Measurements from ENCODE around the gene NFATC1. TPM values are rescaled to one million over a fixed set of nuclear protein-coding genes. Genes with fewer than 3 reads are reported as not detected.
A peak's percentile ranks its signal among the peaks of the same experiment; 100 is the strongest.

The NFATC1 gene
- total and polyA plus RNA-seq, 2 donors from 2014 or later, result 4.3 to 17.2 TPM

- Histone ChIP-seq H3K9ac (ENCODE audit: low read length in 3 of 3) (no peak overlapping the region), H3K27me3 (ENCODE audit: control insufficient read depth, insufficient read depth, low read length) (no peaks in the 10 kb centered on the region), H3K27ac (ENCODE audit: low read depth in 2 of 2, low read length in 2 of 2) (no peak overlapping the region), H3K9me3 (ENCODE audit: control insufficient read depth in 2 of 3, insufficient read depth in 1 of 3, low read length in 3 of 3) (no peaks in the 10 kb centered on the region), H3K36me3 (ENCODE audit: control insufficient read depth in 2 of 3, insufficient read depth in 3 of 3, low read length in 3 of 3) (no peaks in the 10 kb centered on the region), H3K4me3 (ENCODE audit: low read length in 3 of 3) (no peak overlapping the region), H3K4me1 (ENCODE audit: control insufficient read depth in 2 of 3, insufficient read depth in 2 of 3, low read depth in 1 of 3, low read length in 3 of 3) (no peaks in the 10 kb centered on the region)
- intact Hi-C loops (cut with DNase I), result no loop called here
- TF ChIP-seq CTCF (IDR thresholded peaks at IDR 0.05; ENCODE audit: borderline replicate concordance, extremely low read depth, insufficient read depth), result no peak
- FAIRE-seq, result no peak
- DNase-seq, result peak in 3 of 5 donors; percentile 16 to 69 (median 59)
Observed at GRCh38 chr18:79547413-79548076, 151.8 kb downstream of the NFATC1 start.

DNA sequence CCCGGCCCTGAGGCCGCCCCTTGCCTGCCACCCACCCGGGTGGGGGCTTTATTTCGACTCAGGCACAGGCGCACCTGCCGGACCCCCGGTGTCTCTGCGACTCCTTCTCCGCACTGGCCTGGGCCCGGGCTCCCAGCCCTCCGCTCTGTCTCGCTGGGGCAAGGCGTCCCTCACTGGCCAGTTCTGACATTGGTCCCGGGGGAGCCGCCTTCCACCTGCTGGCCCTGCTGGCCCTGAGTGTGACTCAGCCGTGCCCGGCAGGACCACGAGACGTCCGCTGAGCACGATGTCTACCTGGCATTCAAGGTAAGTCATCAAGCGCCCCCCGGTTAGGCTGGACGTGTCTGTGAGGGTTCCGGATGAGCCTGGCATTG lies 152.3 kb downstream of the NFATC1 start:
- Histone ChIP-seq H3K4me1 (ENCODE audit: control insufficient read depth in 2 of 3, insufficient read depth in 2 of 3, low read depth in 1 of 3, low read length in 3 of 3) (no peaks in the 10 kb centered on the region), H3K27ac (ENCODE audit: low read depth in 2 of 2, low read length in 2 of 2) (no peak overlapping the region), H3K36me3 (ENCODE audit: control insufficient read depth in 2 of 3, insufficient read depth in 3 of 3, low read length in 3 of 3) (no peaks in the 10 kb centered on the region), H3K9me3 (ENCODE audit: control insufficient read depth in 2 of 3, insufficient read depth in 1 of 3, low read length in 3 of 3) (no peaks in the 10 kb centered on the region), H3K9ac (ENCODE audit: low read length in 3 of 3) (no peak overlapping the region), H3K27me3 (ENCODE audit: control insufficient read depth, insufficient read depth, low read length) (no peaks in the 10 kb centered on the region), H3K4me3 (ENCODE audit: low read length in 3 of 3) (no peak overlapping the region)
- no peak for TF ChIP-seq CTCF (IDR thresholded peaks at IDR 0.05; ENCODE audit: borderline replicate concordance, extremely low read depth, insufficient read depth)
- no peak for FAIRE-seq
- intact Hi-C loops (cut with DNase I), result no loop called here
- DNase-seq, result peak in 2 of 5 donors; percentile 40 to 58

DNA sequence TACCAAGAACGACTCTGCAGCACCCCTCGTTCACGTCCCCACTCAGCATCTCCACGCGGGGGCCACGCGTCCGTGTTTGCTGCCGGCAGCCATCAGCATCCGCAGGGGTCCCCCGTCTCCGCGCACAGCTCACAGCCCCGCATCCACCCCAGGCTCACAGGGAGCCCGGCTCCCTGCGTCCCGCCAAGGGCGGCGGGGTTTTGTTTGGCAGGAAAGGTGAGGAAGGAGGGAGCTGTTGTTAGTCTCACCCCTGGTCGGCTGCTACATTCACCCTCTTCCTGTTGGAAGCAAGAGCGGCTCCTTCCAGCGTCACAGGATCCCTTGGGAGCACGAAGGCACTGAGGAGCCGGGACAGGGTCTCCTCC lies 152.9 kb downstream of the NFATC1 start:
- no peaks in the 10 kb centered on the region for H3K9me3 ChIP-seq (ENCODE audit: control insufficient read depth in 2 of 3, insufficient read depth in 1 of 3, low read length in 3 of 3)
- no peak overlapping the region for H3K27ac ChIP-seq (ENCODE audit: low read depth in 2 of 2, low read length in 2 of 2)
- TF ChIP-seq CTCF (IDR thresholded peaks at IDR 0.05; ENCODE audit: borderline replicate concordance, extremely low read depth, insufficient read depth), result no peak
- FAIRE-seq, result no peak
- H3K36me3 ChIP-seq (ENCODE audit: control insufficient read depth in 2 of 3, insufficient read depth in 3 of 3, low read length in 3 of 3), result no peaks in the 10 kb centered on the region
- DNase-seq, result peak in 1 of 5 donors; percentile 57
- no peak overlapping the region for H3K9ac ChIP-seq (ENCODE audit: low read length in 3 of 3)
- H3K27me3 ChIP-seq (ENCODE audit: control insufficient read depth, insufficient read depth, low read length), result no peaks in the 10 kb centered on the region
- H3K4me1 ChIP-seq (ENCODE audit: control insufficient read depth in 2 of 3, insufficient read depth in 2 of 3, low read depth in 1 of 3, low read length in 3 of 3), result no peaks in the 10 kb centered on the region
- intact Hi-C loops (cut with DNase I), result no loop called here
- H3K4me3 ChIP-seq (ENCODE audit: low read length in 3 of 3), result no peak overlapping the region

All from kidney (tissue), 14 donors.